Erythroblast (primary cell): ENCODE measurements around the gene EEPD1.

Experiments
- GATA1 ChIP-seq: IDR thresholded peaks from 2 replicates; pipeline ENCODE4 v1.6.1; 2011; ENCODE audit warnings: low read depth, mild to moderate bottlenecking, control low read depth, low read length, moderate library complexity
- POLR2A ChIP-seq: IDR thresholded peaks from 2 replicates; pipeline ENCODE4 v1.6.1; 2011; ENCODE audit warnings: mild to moderate bottlenecking, low read length

DNA sequence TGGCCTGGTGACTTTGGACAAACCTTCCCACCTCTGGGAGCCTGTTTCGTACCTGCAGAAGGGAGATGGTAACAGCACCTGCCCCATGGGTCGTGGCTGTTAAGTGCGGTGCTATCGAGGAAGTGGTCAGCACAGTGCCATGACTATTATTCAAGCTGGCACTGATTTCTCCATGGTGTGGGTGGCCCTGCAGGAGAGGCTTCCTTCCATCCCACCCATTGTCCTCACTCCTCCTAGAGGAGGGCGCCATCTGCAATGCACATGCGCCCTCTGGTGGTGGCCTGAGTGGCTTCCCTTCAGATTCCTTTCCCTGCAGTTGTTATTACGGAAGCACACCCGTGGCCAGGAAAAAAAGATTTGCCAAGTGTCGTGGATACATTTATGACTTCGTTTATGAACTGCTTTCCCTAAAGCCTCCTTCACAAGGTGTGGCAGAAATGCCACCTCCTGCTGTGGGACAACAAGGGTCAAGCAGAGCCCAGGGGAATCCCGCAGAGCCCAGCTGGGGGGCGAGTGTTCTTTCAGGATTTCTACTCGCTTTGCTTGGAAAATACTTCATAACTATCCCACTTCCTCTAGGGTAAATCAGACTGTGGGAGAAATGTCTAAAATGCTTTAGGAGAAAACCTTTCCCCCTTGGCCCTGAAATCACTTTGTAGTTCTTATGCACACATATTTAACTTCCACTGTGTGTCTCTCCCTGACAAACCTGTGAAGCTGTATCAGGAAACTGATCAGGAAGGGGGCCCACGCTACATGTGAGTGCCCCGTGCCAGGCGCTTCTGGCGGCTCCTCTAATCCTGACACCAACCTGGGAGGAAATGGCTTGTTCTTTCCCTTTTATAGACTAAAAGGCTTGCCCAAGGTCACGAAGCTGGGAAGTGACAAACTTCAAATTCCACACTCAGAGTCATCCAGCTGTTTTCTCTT lies 138.6 kb downstream of the EEPD1 start:
- TF ChIP-seq POLR2A (no peak), GATA1 (no peak)
